Progenitor cell of endocrine pancreas (in vitro differentiated cells): ENCODE measurements around the gene RET. TPM values are rescaled to one million over a fixed set of nuclear protein-coding genes. Genes with fewer than 3 reads are reported as not detected.

ENCODE experiments used
- DNase-seq: peaks from one replicate; pipeline ENCODE4 v3.0.0; 2021; ENCODE audit warnings: low spot score; ENCODE audit not compliant: unreplicated experiment
- H3K27ac Mint-ChIP-seq: 2 replicates; pipeline ENCODE4 v1.8.0; 2021; ENCODE audit warnings: mild to moderate bottlenecking, moderate library complexity, mixed read lengths
- H3K27me3 Mint-ChIP-seq: 2 replicates; pipeline ENCODE4 v1.8.0; 2021; ENCODE audit warnings: mixed read lengths
- H3K36me3 Mint-ChIP-seq: 2 replicates; pipeline ENCODE4 v1.8.0; 2022; ENCODE audit warnings: mixed read lengths; ENCODE audit not compliant: insufficient read depth
- H3K4me1 Mint-ChIP-seq: 2 replicates; pipeline ENCODE4 v1.8.0; 2021; ENCODE audit warnings: low read depth, mixed read lengths
- H3K4me3 Mint-ChIP-seq: 2 replicates; pipeline ENCODE4 v1.8.0; 2021; ENCODE audit warnings: low read depth, mild to moderate bottlenecking, moderate library complexity, mixed read lengths
- H3K9me3 Mint-ChIP-seq: 2 replicates; pipeline ENCODE4 v1.8.0; 2021; ENCODE audit warnings: low read depth, mixed read lengths
- total RNA-seq: library from RNA; stranded (reverse); gene quantifications from 2 replicates; pipeline ENCODE4 v1.2.1, GENCODE V29; 2021
- TF ChIP-seq, protein P1 (sequence below): fragments of 200-600 bp; sonication (generic); IDR thresholded peaks from one replicate; pipeline ENCODE4 v1.5.0; 2021; ENCODE audit warnings: antibody characterized with exemption, mild to moderate bottlenecking; ENCODE audit not compliant: unreplicated experiment

RET gene
- total RNA-seq, 1 donor from 2014 or later = 1.5 TPM

GRCh38 chr10:43079856-43080255, 3.0 kb downstream of the RET start:
- Mint-ChIP-seq H3K27me3 (peaks cover 60% of the 10 kb centered on the region), H3K36me3 (no peaks in the 10 kb centered on the region)
- TF ChIP-seq, protein P1, sequence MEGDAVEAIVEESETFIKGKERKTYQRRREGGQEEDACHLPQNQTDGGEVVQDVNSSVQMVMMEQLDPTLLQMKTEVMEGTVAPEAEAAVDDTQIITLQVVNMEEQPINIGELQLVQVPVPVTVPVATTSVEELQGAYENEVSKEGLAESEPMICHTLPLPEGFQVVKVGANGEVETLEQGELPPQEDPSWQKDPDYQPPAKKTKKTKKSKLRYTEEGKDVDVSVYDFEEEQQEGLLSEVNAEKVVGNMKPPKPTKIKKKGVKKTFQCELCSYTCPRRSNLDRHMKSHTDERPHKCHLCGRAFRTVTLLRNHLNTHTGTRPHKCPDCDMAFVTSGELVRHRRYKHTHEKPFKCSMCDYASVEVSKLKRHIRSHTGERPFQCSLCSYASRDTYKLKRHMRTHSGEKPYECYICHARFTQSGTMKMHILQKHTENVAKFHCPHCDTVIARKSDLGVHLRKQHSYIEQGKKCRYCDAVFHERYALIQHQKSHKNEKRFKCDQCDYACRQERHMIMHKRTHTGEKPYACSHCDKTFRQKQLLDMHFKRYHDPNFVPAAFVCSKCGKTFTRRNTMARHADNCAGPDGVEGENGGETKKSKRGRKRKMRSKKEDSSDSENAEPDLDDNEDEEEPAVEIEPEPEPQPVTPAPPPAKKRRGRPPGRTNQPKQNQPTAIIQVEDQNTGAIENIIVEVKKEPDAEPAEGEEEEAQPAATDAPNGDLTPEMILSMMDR = no peak

DNA sequence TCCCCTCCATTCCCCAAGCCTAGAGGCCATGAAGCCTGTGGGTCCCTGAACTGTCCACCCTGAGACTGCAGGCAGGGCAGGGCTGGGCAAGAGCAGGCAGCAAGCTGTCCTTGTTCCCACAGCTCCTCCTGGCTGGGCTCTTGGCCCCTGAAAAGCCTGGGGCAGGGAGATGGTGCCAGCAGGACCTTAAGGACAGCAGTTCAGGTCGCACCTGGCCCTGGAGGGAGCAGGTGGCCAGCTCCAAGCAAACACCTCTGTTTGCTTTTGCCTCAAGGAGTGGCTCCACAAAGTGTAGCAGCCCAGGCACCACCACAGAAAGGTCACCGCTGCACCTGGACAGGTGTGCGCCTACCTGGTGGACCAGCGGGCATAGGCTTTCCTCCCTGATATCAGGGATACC, 5.2 kb downstream of the RET start:
- Mint-ChIP-seq H3K27ac (peak overlapping the region; percentile 13), H3K36me3 (no peaks in the 10 kb centered on the region), H3K9me3 (no peaks in the 10 kb centered on the region), H3K4me3 (no peak overlapping the region), H3K27me3 (peaks cover 44% of the 10 kb centered on the region), H3K4me1 (peaks cover 5% of the 10 kb centered on the region)
- TF ChIP-seq, protein P1 = no peak
- no peak for DNase-seq

More at GRCh38 chr10:43079856-43080255, 3.0 kb downstream of the RET start:
- Mint-ChIP-seq H3K4me3 (no peak overlapping the region), H3K27ac (no peak overlapping the region), H3K9me3 (no peaks in the 10 kb centered on the region), H3K4me1 (peaks cover 5% of the 10 kb centered on the region)
- DNase-seq = no peak

DNA sequence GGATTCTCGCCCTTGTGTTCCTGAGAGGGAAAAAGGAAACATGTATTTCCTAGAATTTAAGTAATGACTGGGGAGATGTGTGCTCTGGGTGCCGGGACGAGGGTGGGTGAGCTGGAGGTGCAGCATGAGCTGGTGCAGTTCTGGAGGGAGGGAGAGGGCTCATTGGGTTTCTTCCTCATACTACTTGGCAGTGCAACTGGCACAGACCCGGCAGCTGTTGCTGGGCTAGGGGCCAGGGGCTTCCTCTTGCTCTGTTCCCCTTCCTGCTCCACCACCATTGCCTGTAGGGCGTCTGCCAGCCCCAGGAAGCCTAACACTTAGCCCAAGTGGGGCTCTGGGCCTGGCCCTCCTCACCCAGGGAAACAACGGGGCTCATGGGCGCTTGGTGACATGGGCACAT, 5.9 kb downstream of the RET start:
- no peak for DNase-seq
- Mint-ChIP-seq H3K4me1 (peaks cover 4% of the 10 kb centered on the region), H3K4me3 (no peak overlapping the region), H3K9me3 (no peaks in the 10 kb centered on the region), H3K27ac (no peak overlapping the region), H3K36me3 (no peaks in the 10 kb centered on the region), H3K27me3 (peaks cover 42% of the 10 kb centered on the region)
- TF ChIP-seq, protein P1 = no peak

DNA sequence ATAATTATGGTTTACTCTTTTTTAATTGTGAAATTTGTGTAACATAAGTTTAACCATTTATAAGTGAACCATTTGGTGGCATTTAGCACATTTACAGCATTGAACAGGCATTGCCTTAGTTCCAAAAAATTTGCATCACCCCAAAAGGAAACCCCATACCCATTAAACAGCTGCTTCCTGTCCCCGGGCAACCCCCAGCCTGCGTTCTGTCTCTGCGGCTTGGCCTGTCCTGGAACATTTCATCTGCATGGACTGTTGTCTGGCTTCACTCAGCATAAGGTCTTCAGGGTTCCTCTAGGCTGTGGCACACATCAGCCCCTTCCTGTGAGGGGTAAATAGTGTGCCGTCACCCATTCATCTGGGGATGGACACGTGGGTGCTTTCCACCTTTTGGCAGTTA, 6.9 kb downstream of the RET start:
- H3K9me3 Mint-ChIP-seq = no peaks in the 10 kb centered on the region
- no peak overlapping the region for H3K27ac Mint-ChIP-seq
- H3K27me3 Mint-ChIP-seq = peaks cover 35% of the 10 kb centered on the region
- peaks cover 3% of the 10 kb centered on the region for H3K4me1 Mint-ChIP-seq
- DNase-seq = no peak
- TF ChIP-seq, protein P1 = no peak
- no peak overlapping the region for H3K4me3 Mint-ChIP-seq
- H3K36me3 Mint-ChIP-seq = no peaks in the 10 kb centered on the region

- DNase-seq = no peak
- no peaks in the 10 kb centered on the region for H3K9me3 Mint-ChIP-seq
- no peaks in the 10 kb centered on the region for H3K36me3 Mint-ChIP-seq
- TF ChIP-seq, protein P1 = no peak
- peaks cover 3% of the 10 kb centered on the region for H3K4me1 Mint-ChIP-seq
- no peak overlapping the region for H3K4me3 Mint-ChIP-seq
- no peak overlapping the region for H3K27ac Mint-ChIP-seq
- H3K27me3 Mint-ChIP-seq = peaks cover 31% of the 10 kb centered on the region
Observed at GRCh38 chr10:43084812-43085211, 7.9 kb downstream of the RET start.
